Measurements from ENCODE around the gene RELA.
"Not testable (repeated sequence)": the region's sequence is repeated elsewhere in the genome, so short reads cannot be mapped to it uniquely, and the experiment has no call there.

Gene RELA

DNA sequence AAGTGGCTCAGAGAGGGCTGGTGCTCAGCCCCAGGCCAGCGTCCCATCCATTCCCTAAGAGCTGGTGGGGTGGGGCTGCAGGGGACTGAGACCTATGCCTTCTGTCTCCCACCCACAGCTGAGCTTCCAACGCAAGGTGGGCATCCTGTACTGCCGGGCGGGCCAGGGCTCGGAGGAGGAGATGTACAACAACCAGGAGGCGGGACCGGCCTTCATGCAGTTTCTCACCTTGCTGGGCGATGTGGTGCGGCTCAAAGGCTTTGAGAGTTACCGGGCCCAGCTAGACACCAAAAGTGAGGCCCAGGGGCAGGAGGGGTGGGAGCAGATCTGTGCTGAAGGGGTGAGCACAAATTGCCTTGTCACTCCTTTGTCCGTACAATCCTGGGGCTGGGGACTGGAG lies 17.9 kb downstream of the RELA start:
- TF ChIP-seq, protein P1, sequence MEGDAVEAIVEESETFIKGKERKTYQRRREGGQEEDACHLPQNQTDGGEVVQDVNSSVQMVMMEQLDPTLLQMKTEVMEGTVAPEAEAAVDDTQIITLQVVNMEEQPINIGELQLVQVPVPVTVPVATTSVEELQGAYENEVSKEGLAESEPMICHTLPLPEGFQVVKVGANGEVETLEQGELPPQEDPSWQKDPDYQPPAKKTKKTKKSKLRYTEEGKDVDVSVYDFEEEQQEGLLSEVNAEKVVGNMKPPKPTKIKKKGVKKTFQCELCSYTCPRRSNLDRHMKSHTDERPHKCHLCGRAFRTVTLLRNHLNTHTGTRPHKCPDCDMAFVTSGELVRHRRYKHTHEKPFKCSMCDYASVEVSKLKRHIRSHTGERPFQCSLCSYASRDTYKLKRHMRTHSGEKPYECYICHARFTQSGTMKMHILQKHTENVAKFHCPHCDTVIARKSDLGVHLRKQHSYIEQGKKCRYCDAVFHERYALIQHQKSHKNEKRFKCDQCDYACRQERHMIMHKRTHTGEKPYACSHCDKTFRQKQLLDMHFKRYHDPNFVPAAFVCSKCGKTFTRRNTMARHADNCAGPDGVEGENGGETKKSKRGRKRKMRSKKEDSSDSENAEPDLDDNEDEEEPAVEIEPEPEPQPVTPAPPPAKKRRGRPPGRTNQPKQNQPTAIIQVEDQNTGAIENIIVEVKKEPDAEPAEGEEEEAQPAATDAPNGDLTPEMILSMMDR (IDR thresholded peaks at IDR 0.05; ENCODE audit: insufficient read depth, missing control alignments) = no peak
- no peak for DNase-seq (ENCODE audit: insufficient read length, low spot score)
- no peak for FAIRE-seq

DNA sequence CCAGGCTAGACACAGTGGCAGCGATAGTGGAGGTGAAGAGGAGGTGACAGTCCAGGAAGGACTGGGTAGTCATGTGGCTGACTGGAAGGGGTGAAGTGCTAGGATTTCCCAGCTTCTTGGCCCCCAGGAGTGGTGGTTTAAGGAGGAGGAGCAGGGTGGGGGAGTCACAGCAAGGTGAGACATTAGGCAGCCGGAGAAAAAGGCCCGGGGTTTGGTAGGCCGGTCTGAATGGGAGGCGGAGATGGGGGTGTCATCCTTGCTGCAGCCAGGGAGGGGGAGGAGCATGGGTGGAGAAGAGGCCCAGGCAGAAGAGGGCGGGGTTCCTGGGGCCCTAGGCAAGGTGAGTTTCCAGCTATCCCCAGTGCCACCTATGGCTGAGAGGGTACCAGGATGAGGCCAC lies 18.7 kb downstream of the RELA start:
- DNase-seq (ENCODE audit: insufficient read length, low spot score) (no peak), FAIRE-seq (no peak)
- TF ChIP-seq, protein P1 (IDR thresholded peaks at IDR 0.05; ENCODE audit: insufficient read depth, missing control alignments) = no peak

DNA sequence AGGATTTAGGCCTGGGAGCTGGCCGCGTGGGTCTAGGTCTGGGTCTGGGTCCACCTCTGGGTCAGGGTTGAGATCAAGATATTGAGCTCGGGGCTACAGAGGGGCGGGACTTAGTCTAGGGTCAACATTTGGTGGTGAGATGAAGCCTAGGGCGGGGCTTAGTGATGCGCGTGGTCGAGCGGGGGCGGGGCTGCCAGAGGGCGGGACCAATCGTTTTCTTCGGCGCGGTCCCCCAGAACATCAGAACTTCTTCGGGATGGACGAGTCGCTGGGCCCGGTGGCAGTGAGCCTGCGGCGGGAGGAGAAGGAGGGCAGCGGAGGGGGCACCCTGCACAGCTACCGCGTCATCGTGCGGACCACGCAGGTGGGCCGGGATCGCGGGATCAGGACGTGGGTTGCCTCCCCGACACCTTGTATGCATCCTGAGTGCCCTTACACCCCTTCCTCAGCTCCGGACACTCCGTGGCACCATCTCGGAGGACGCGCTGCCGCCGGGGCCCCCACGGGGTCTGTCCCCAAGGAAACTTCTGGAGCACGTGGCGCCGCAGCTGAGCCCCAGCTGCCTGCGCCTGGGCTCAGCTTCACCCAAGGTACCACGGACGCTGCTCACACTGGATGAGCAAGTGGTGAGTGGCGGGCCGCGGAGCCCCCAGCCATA lies 20.6 kb downstream of the RELA start:
- FAIRE-seq (no peak), DNase-seq (ENCODE audit: insufficient read length, low spot score) (peak; percentile 77)
- TF ChIP-seq, protein P1 (IDR thresholded peaks at IDR 0.05; ENCODE audit: insufficient read depth, missing control alignments) = no peak

DNA sequence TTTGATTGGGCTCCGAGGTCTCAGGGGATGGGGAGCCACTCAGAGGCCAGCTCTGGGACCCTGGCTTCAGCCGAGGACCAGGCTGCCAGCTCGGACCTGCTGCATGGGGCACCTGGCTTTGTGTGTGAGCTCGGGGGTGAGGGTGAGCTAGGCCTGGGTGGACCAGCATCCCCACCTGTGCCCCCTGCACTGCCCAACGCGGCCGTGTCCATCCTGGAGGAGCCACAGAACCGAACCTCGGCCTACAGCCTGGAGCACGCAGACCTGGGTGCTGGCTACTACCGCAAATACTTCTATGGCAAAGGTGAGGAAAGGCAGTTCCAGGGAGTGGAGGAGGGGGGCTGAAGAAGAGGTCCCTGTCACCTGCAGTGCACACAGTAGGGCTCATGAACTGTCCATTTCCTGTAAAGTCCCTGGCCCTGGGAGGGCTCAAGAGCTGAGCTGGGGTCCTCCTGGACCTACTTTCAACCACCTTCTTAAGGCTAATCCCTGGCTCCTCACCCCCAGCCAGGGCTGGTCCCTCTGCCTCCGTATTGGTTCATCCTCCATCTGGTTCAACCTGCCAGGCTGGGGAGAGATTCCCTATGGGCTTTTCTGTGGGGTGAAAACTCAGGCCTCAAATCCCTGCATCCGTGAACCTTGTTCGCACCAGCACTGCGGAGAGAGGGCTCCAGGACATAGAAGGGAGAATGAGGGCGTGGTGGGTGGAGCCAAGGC lies 21.3 kb downstream of the RELA start:
- TF ChIP-seq, protein P1 (IDR thresholded peaks at IDR 0.05; ENCODE audit: insufficient read depth, missing control alignments) = no peak
- DNase-seq (ENCODE audit: insufficient read length, low spot score) (no peak), FAIRE-seq (no peak)

DNA sequence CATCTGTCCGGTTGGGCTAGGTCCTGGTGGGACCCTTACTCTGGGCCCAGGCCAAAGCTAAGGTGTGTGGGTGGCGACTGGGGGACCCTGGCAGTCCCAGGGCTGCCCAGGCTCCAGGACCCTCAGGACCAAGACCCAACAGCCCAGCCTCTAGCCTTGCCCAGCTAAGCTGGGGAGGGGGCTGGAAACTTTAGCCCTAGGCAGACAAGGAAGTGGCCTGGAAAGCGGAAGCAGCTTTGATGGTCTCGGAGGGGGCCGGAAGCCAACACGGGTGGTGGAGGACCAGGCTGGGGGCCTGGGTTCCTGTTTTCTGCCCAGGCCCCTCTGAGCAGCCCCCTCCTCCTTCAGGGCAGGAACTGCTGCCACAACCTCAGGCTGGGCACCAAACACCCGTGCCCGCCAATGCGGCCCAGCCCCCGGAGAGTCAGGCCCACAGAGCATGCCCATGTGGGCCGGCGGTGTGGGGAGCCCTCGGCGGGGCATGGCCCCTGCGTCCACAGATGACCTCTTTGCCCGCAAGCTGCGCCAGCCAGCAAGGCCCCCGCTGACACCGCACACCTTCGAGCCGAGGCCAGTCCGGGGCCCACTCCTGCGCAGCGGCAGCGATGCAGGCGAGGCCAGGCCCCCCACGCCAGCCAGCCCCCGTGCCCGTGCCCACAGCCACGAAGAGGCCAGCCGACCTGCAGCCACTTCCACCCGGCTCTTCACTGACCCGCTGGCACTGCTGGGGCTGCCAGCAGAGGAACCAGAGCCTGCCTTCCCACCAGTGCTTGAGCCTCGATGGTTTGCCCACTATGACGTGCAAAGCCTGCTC lies 22.0 kb downstream of the RELA start:
- TF ChIP-seq, protein P1 (IDR thresholded peaks at IDR 0.05; ENCODE audit: insufficient read depth, missing control alignments) = no peak
- FAIRE-seq = no peak
- no peak for DNase-seq (ENCODE audit: insufficient read length, low spot score)

DNA sequence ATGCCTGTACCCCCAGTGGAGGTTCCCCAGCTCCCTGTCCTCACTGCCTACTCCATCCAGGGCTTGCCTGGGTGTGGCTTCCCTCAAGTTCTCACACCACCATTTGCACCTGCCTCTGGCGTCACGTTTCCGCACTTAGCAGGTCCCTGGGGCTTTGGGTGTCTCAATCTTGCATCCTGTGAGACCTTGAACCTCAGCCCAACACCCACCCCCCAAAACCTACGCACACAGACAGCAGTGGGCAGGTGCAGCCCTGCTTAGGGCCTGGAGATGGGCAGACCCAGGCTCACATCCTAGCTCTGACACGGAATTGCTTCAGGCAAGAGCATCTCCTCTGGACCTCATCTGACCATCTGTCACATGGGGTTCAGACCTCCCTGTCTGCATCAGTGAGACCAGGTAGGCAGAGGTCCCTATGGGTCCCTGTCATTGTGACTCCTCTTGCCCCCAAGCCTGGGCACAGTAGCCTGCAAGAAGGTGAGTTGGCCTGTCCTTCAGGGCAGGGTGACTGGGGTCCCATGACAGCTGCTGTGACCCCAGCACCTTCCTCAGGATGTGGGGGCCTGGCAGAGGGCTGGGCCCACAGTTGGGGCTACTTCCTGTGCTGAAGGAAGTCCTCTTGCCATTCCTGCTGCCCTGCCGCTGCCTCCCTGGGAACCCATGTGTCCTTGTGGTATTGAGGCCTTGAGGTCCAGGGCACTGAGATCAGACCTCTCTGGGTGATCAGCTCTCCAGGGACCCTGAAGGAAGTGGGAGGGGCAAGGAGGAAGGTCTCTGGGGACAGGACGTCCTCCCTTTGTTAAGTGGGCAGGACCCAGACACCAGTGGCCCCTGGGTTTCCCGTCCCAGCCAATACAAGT lies 22.9 kb downstream of the RELA start:
- no peak for FAIRE-seq
- TF ChIP-seq, protein P1 (IDR thresholded peaks at IDR 0.05; ENCODE audit: insufficient read depth, missing control alignments) = no peak
- no peak for DNase-seq (ENCODE audit: insufficient read length, low spot score)

DNA sequence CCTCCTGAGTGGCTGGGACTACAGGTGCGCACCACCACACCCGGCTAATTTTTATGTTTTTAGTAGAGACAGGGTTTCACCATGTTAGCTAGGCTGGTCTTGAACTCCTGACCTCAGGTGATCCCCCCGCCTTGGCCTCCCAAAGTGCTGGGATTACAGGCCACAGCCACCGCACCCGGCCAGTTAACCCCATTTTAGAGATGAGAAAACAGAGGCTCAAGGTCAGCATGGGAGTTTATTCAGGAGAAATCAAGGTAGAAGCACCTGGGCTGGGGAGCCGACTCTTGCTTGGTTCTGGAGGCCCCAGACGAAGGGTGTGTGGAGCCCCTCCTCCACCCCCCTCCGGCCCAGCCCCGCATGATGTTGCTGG lies 23.5 kb downstream of the RELA start:
- DNase-seq (ENCODE audit: insufficient read length, low spot score); FAIRE-seq: not testable (repeated sequence)

All from D721Med (cell line).